ENCODE data around the gene FUBP3. TPM values are rescaled to one million over a fixed set of nuclear protein-coding genes. Genes with fewer than 3 reads are reported as not detected.

FUBP3 gene
- total RNA-seq, 5 donors from 2014 or later (not counting 1 experiment from before 2014, with no cell fraction given) = 34.2 to 44.7 (median 41.9) TPM

GRCh38 chr9:130634801-130635200 is 55.4 kb downstream of the FUBP3 start:
- Mint-ChIP-seq H3K27me3 (no peaks in the 10 kb centered on the region), H3K36me3 (peaks cover 46% of the 10 kb centered on the region), H3K9me3 (no peaks in the 10 kb centered on the region), H3K4me1 (no peaks in the 10 kb centered on the region), H3K4me3 (no peak overlapping the region), H3K27ac (no peak overlapping the region)
- POLR2A ChIA-PET = no interaction called here
- Histone ChIP-seq H3K4me3 (ENCODE audit: control insufficient read depth in 1 of 2, extremely low read depth in 1 of 2, low read length in 1 of 2) (no peak overlapping the region), H3K27ac (ENCODE audit: low read length) (no peak overlapping the region), H3K9me3 (no peaks in the 10 kb centered on the region), H3K4me1 (ENCODE audit: control insufficient read depth in 1 of 2, extremely low read depth in 1 of 2, insufficient read depth in 2 of 2, low read length in 2 of 2) (no peaks in the 10 kb centered on the region), H3K36me3 (ENCODE audit: control insufficient read depth in 2 of 2, extremely low read depth in 1 of 2, insufficient read depth in 1 of 2, low read length in 1 of 2) (peaks cover 31 to 70% of the 10 kb centered on the region in 2 donors), H3K27me3 (replicated peaks in 1 of 2; ENCODE audit: control insufficient read depth in 2 of 2, extremely low read depth in 1 of 2, insufficient read depth in 2 of 2, low read length in 1 of 2) (no peaks in the 10 kb centered on the region)
- ATAC-seq (replicated peaks in 1 of 4) (no peak), DNase-seq (no peak)
- WGBS (ENCODE audit: insufficient coverage) = 97% methylated on average over 7 of the region's 8 CpGs
- CTCF ChIA-PET = no interaction called here

DNA sequence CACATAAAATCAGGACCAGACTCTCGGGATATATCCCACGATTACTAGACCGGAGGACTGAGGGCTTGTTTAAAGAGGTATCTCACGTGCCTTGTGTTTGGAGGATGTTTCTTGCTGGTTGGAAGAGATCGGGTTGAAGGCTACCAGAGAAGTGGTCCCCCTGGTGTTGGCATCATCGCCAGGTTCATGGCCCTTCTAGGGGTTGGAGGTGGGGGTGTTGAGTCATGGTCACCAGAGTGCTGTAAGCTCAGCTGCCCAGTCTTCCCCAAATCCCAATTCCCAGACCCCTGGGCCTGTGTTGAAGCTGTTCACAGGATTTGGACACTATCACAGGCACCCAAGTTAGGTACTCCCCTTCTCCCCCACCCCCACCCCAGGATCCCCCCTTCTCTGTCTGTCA is 55.9 kb downstream of the FUBP3 start:
- H3K36me3 ChIP-seq (ENCODE audit: control insufficient read depth in 2 of 2, extremely low read depth in 1 of 2, insufficient read depth in 1 of 2, low read length in 1 of 2) = peaks cover 28 to 65% of the 10 kb centered on the region in 2 donors
- no peaks in the 10 kb centered on the region for H3K27me3 Mint-ChIP-seq
- 92% methylated on average over 5 of the region's 6 CpGs for WGBS (ENCODE audit: insufficient coverage)
- peaks cover 44% of the 10 kb centered on the region for H3K36me3 Mint-ChIP-seq
- no peaks in the 10 kb centered on the region for H3K4me1 ChIP-seq (ENCODE audit: control insufficient read depth in 1 of 2, extremely low read depth in 1 of 2, insufficient read depth in 2 of 2, low read length in 2 of 2)
- no peak overlapping the region for H3K4me3 ChIP-seq (ENCODE audit: control insufficient read depth in 1 of 2, extremely low read depth in 1 of 2, low read length in 1 of 2)
- H3K27ac ChIP-seq (ENCODE audit: low read length) = no peak overlapping the region
- no peaks in the 10 kb centered on the region for H3K27me3 ChIP-seq (replicated peaks in 1 of 2; ENCODE audit: control insufficient read depth in 2 of 2, extremely low read depth in 1 of 2, insufficient read depth in 2 of 2, low read length in 1 of 2)
- H3K27ac Mint-ChIP-seq = no peak overlapping the region
- no peak for DNase-seq
- no peak overlapping the region for H3K4me3 Mint-ChIP-seq
- POLR2A ChIA-PET = no interaction called here
- CTCF ChIA-PET = no interaction called here
- no peaks in the 10 kb centered on the region for H3K9me3 ChIP-seq
- no peak for ATAC-seq (replicated peaks in 1 of 4)
- H3K9me3 Mint-ChIP-seq = no peaks in the 10 kb centered on the region
- no peaks in the 10 kb centered on the region for H3K4me1 Mint-ChIP-seq

DNA sequence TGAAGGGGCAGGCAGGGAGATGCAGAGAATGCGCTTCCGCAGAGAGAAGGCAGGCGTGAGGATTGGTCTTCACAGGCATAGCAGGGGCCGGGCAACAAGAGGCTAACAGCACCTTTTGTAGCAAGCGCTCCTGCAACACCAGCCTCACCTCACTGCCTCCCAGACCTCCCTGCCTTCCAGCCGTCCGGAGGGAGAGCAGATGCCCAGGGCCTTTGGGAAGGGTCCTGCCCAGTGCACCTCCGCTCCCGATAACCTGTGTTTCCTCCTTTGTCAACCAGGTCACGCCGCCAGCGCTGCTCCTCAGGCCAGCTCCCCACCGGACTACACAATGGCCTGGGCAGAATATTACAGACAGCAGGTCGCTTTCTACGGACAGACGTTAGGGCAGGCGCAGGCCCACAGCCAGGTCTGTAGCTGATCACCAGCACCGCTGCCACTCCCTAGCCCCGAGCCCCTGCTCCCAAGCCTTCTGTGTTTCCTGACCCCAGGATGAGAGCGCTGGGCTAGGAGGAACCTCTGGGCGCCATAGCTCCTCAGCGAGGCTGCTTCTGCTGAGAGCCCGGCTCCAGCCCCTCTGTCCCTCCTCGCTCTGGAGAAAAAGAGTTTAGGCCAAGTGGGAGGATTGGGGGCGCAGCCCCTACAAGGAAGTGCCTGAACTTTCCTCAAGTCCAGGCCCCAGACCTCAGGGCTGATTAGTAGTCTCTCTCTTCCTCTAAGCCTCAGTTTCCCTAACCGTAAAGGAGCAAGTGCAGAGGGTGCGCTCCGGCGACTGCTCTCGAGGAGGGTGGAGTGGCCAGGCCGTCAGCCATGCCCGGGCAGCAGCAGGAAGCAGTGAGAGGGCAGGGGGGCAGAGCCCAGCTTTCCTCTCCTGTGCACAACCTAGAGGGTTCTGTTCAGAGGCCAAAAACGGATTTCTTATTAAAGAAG is 56.6 kb downstream of the FUBP3 start:
- Histone ChIP-seq H3K4me1 (ENCODE audit: control insufficient read depth in 1 of 2, extremely low read depth in 1 of 2, insufficient read depth in 2 of 2, low read length in 2 of 2) (no peaks in the 10 kb centered on the region), H3K27me3 (replicated peaks in 1 of 2; ENCODE audit: control insufficient read depth in 2 of 2, extremely low read depth in 1 of 2, insufficient read depth in 2 of 2, low read length in 1 of 2) (no peaks in the 10 kb centered on the region), H3K9me3 (no peaks in the 10 kb centered on the region), H3K27ac (ENCODE audit: low read length) (no peak overlapping the region), H3K36me3 (ENCODE audit: control insufficient read depth in 2 of 2, extremely low read depth in 1 of 2, insufficient read depth in 1 of 2, low read length in 1 of 2) (peaks cover 26 to 58% of the 10 kb centered on the region in 2 donors), H3K4me3 (ENCODE audit: control insufficient read depth in 1 of 2, extremely low read depth in 1 of 2, low read length in 1 of 2) (no peak overlapping the region)
- peaks cover 44% of the 10 kb centered on the region for H3K36me3 Mint-ChIP-seq
- no peaks in the 10 kb centered on the region for H3K27me3 Mint-ChIP-seq
- 96% methylated on average over 25 of the region's 33 CpGs for WGBS (ENCODE audit: insufficient coverage)
- no peak overlapping the region for H3K27ac Mint-ChIP-seq
- no peak overlapping the region for H3K4me3 Mint-ChIP-seq
- no peaks in the 10 kb centered on the region for H3K4me1 Mint-ChIP-seq
- ChIA-PET POLR2A (no interaction called here), CTCF (no interaction called here)
- DNase-seq (no peak), ATAC-seq (replicated peaks in 1 of 4) (no peak)
- no peaks in the 10 kb centered on the region for H3K9me3 Mint-ChIP-seq

DNA sequence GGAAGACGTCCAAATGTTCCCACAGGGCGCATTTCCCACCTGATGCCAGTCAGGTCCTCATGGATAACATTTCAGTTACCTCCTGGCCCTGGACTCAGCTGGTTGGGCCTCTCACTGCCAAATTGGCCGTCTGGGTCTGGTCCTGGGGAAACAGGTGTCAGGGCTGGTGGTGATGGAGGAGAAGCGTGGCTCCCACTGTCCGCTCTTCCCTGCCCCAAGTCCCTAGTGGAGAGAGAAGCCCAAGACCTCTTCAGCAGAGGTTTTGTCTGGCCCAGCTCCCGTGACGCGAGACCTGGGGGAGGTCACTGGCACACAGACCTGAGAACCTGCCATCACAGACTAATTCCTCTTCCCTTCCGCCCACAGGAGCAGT is 57.3 kb downstream of the FUBP3 start:
- Histone ChIP-seq H3K9me3 (no peaks in the 10 kb centered on the region), H3K27ac (ENCODE audit: low read length) (no peak overlapping the region), H3K4me3 (ENCODE audit: control insufficient read depth in 1 of 2, extremely low read depth in 1 of 2, low read length in 1 of 2) (no peak overlapping the region), H3K36me3 (ENCODE audit: control insufficient read depth in 2 of 2, extremely low read depth in 1 of 2, insufficient read depth in 1 of 2, low read length in 1 of 2) (peaks cover 26 to 51% of the 10 kb centered on the region in 2 donors), H3K27me3 (replicated peaks in 1 of 2; ENCODE audit: control insufficient read depth in 2 of 2, extremely low read depth in 1 of 2, insufficient read depth in 2 of 2, low read length in 1 of 2) (no peaks in the 10 kb centered on the region), H3K4me1 (ENCODE audit: control insufficient read depth in 1 of 2, extremely low read depth in 1 of 2, insufficient read depth in 2 of 2, low read length in 2 of 2) (no peaks in the 10 kb centered on the region)
- DNase-seq (no peak), ATAC-seq (replicated peaks in 1 of 4) (no peak)
- WGBS (ENCODE audit: insufficient coverage) = 96% methylated on average over 5 of the region's 9 CpGs
- ChIA-PET POLR2A (no interaction called here), CTCF (no interaction called here)
- Mint-ChIP-seq H3K9me3 (no peaks in the 10 kb centered on the region), H3K4me1 (no peaks in the 10 kb centered on the region), H3K36me3 (peaks cover 38% of the 10 kb centered on the region), H3K27me3 (no peaks in the 10 kb centered on the region), H3K4me3 (no peak overlapping the region), H3K27ac (no peak overlapping the region)

- CTCF ChIA-PET = no interaction called here
- no peak overlapping the region for H3K4me3 Mint-ChIP-seq
- H3K36me3 Mint-ChIP-seq = peaks cover 27% of the 10 kb centered on the region
- POLR2A ChIA-PET = no interaction called here
- H3K27ac Mint-ChIP-seq = no peak overlapping the region
- H3K4me3 ChIP-seq (ENCODE audit: control insufficient read depth in 1 of 2, extremely low read depth in 1 of 2, low read length in 1 of 2) = no peak overlapping the region
- ATAC-seq (replicated peaks in 1 of 4) (no peak), DNase-seq (no peak)
- H3K9me3 Mint-ChIP-seq = no peaks in the 10 kb centered on the region
- H3K9me3 ChIP-seq = no peaks in the 10 kb centered on the region
- no peaks in the 10 kb centered on the region for H3K4me1 ChIP-seq (ENCODE audit: control insufficient read depth in 1 of 2, extremely low read depth in 1 of 2, insufficient read depth in 2 of 2, low read length in 2 of 2)
- H3K27ac ChIP-seq (ENCODE audit: low read length) = no peak overlapping the region
- no peaks in the 10 kb centered on the region for H3K4me1 Mint-ChIP-seq
- no peaks in the 10 kb centered on the region for H3K27me3 Mint-ChIP-seq
- peaks cover 19 to 35% of the 10 kb centered on the region in 2 donors for H3K36me3 ChIP-seq (ENCODE audit: control insufficient read depth in 2 of 2, extremely low read depth in 1 of 2, insufficient read depth in 1 of 2, low read length in 1 of 2)
- peaks cover 0 to 2% of the 10 kb centered on the region in 2 experiments for H3K27me3 ChIP-seq (replicated peaks in 1 of 2; ENCODE audit: control insufficient read depth in 2 of 2, extremely low read depth in 1 of 2, insufficient read depth in 2 of 2, low read length in 1 of 2)
- 95% methylated on average over 17 of the region's 37 CpGs for WGBS (ENCODE audit: insufficient coverage)
Observed at GRCh38 chr9:130638284-130639123, 59.1 kb downstream of the FUBP3 start.

GRCh38 chr9:130639124-130639765 is 59.9 kb downstream of the FUBP3 start:
- DNase-seq = no peak
- 98% methylated on average over 6 of the region's 20 CpGs for WGBS (ENCODE audit: insufficient coverage)
- H3K27ac Mint-ChIP-seq = no peak overlapping the region

More at GRCh38 chr9:130639124-130639765, 59.9 kb downstream of the FUBP3 start:
- no peaks in the 10 kb centered on the region for H3K4me1 ChIP-seq (ENCODE audit: control insufficient read depth in 1 of 2, extremely low read depth in 1 of 2, insufficient read depth in 2 of 2, low read length in 2 of 2)
- Mint-ChIP-seq H3K9me3 (no peaks in the 10 kb centered on the region), H3K27me3 (no peaks in the 10 kb centered on the region), H3K4me1 (no peaks in the 10 kb centered on the region), H3K36me3 (peaks cover 27% of the 10 kb centered on the region), H3K4me3 (no peak overlapping the region)
- no peaks in the 10 kb centered on the region for H3K9me3 ChIP-seq
- CTCF ChIA-PET = no interaction called here
- ATAC-seq (replicated peaks in 1 of 4) = no peak
- POLR2A ChIA-PET = no interaction called here
- H3K27me3 ChIP-seq (replicated peaks in 1 of 2; ENCODE audit: control insufficient read depth in 2 of 2, extremely low read depth in 1 of 2, insufficient read depth in 2 of 2, low read length in 1 of 2) = peaks cover 0 to 2% of the 10 kb centered on the region in 2 experiments
- H3K4me3 ChIP-seq (ENCODE audit: control insufficient read depth in 1 of 2, extremely low read depth in 1 of 2, low read length in 1 of 2) = no peak overlapping the region
- H3K27ac ChIP-seq (ENCODE audit: low read length) = no peak overlapping the region
- H3K36me3 ChIP-seq (ENCODE audit: control insufficient read depth in 2 of 2, extremely low read depth in 1 of 2, insufficient read depth in 1 of 2, low read length in 1 of 2) = peaks cover 13 to 28% of the 10 kb centered on the region in 2 donors
